Activated T-cell treated with anti-CD3 and anti-CD28 coated beads for 4 hours (primary cell): ENCODE data around the gene HEATR3.
A peak's percentile ranks its signal among the peaks of the same experiment; 100 is the strongest.
"Not testable (repeated sequence)": the region's sequence is repeated elsewhere in the genome, so short reads cannot be mapped to it uniquely, and the experiment has no call there.

ENCODE experiments used
- DNase-seq: peaks from one replicate; pipeline ENCODE4 v3.0.0-alpha.2; 2020

HEATR3 gene

GRCh38 chr16:50114357-50115129 is 48.8 kb downstream of the HEATR3 start:
- DNase-seq = no peak

DNA sequence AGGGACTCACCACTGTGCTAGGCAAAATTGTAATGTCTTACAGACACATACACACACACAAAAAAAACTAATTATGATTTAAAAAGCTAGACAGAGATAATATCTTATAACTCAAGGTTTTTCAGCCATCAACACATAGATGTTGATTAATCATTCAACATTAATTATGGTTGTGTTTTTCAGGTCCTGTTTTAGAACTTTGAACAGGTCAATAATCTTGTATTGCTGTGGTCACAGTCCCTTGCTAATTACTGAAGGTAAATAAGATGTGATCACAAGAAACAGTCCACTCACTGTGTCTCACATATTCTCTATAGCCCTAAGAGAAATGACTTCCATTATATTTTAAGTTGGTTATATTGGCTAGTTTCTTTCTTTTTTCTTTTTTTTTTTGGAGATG is 54.9 kb downstream of the HEATR3 start:
- DNase-seq = no peak

DNA sequence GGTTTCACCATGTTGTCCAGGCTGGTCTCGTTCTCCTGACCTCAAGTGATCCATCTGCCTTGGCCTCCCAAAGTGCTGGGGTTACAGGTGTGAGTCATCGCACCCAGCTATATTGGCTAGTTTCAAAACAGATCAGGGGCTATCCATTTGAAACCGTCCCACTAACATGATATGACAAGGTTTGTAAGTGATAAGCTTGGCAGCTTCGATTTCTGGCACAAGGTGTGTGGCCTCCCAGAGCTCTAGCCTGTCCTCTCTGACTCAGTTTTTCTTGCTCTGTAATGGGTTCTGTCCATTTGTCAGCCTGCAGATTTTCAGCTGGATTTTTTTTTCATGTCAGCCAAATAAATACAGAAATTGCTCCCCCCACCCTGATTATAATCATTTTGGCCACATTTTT is 55.5 kb downstream of the HEATR3 start:
- DNase-seq = no peak

DNA sequence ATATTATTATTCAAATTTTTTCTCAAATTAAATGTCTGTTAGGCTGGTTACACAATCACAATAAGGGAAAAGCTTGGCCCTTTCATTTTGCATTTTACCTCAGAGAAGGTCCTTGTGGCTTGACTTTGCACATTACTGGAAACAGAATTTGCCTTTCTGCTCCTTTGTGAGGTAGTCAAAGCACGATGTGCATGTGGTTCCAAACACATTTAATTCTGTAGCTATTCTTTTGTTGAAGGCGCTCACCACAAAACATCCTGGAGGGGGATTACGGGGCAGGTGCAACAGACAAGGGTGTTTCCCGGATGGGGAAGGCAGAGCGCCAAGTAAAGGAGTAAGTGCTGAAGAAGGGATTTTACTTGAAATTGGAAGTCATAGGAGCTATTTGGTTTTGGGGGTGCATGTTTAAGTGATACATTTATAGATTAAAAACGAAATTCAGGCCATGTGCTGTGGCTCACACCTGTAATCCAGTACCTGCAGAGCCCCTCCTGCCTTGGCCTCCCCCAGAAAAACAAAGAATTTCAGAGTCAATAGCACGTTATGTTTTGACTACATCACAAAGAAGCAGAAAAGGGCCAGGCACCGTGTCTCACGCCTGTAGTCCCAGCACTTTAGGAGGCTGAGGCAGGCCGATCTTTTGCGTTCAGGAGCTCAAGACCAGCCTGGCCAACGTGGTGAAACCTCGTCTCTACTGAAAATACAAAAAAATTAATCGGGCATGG is 56.1 kb downstream of the HEATR3 start:
- peak; percentile 2 for DNase-seq

GRCh38 chr16:50123417-50123816 is 57.6 kb downstream of the HEATR3 start:
- DNase-seq = no peak

DNA sequence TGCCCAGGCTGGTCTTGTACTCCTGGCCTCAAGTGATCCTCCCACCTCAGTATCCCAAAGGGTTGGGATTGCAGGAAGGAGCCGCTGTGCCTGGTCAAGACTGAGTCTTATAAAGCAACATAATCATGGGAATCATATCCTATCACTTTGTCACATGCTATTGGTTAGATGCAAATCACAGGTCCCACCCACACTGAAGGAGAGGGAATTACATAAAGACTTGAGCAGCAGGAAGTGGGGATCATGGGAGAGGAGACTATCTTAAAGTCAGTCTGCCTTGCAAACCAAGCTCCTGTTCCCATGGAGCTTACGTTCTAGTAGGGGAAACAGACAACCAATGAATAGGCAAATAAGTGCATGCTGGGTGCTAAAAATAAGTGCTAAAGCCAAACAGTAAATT is 59.0 kb downstream of the HEATR3 start:
- DNase-seq = no peak

GRCh38 chr16:50126183-50126582 is 60.4 kb downstream of the HEATR3 start:
- no peak for DNase-seq

- DNase-seq = not testable (repeated sequence)
Observed at GRCh38 chr16:50132571-50132970, 66.8 kb downstream of the HEATR3 start.

DNA sequence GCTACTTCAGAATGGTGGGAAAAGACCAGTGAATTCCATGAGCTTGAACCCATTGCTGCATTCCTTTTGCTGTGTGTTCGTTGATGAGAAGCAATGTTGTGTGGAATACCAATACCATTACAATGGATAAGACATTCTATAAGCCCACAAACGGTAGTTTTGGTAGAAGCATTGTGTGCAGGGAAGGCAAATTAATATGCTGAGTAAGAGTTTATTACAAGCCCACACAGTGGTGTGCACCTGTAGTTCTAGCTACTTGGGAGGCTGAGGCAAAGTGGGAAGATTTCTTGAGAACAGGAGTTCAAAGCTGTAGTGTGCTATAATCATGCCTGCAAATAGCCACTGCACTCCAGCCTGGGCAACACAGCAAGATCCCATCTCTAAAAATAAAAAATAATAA is 67.4 kb downstream of the HEATR3 start:
- no peak for DNase-seq

- no peak for DNase-seq
Observed at GRCh38 chr16:50136399-50136798, 70.6 kb downstream of the HEATR3 start.

GRCh38 chr16:50137268-50137667 is 71.5 kb downstream of the HEATR3 start:
- no peak for DNase-seq

DNA sequence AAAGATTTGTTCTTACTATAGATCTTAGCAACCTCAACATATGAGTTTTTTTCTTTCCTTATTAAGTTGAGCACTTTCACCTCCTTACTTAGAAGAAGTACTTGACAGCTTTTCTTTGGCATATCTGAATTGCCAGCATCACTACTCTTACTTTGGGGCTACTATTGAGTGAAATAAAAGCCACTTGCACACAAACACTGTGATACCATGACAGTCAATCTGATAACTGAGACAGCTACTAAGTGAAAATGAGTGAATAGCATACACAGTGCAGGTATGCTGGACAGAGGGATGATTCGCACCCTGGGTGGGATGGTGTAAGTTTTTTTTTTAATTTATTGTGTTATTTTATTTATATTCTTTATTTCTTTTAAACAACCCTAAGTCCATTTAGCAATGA is 73.8 kb downstream of the HEATR3 start:
- DNase-seq = no peak

DNA sequence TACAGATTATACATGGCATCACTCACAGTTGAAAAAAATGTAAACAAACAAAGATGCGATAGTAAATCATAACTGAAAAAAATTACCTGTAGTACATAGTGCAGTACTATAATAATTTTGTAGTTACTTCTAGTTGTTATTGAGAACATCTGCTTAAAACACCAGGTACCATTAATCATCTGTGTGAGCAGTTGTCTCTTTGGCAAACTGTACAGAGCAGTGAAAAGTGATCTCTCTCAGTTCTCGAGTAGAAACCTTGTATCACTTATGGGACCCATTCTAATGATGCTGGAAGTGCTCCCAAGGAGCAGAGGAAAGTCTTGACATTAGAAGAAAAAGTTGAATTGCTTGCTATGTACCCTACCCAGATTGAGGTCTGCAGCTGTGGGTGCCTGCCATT is 78.4 kb downstream of the HEATR3 start:
- no peak for DNase-seq

- no peak for DNase-seq
Observed at GRCh38 chr16:50146479-50147435, 81.0 kb downstream of the HEATR3 start.

- no peak for DNase-seq
Observed at GRCh38 chr16:50151322-50151721, 85.6 kb downstream of the HEATR3 start.

- no peak for DNase-seq
Observed at GRCh38 chr16:50151756-50152155, 86.0 kb downstream of the HEATR3 start.

DNA sequence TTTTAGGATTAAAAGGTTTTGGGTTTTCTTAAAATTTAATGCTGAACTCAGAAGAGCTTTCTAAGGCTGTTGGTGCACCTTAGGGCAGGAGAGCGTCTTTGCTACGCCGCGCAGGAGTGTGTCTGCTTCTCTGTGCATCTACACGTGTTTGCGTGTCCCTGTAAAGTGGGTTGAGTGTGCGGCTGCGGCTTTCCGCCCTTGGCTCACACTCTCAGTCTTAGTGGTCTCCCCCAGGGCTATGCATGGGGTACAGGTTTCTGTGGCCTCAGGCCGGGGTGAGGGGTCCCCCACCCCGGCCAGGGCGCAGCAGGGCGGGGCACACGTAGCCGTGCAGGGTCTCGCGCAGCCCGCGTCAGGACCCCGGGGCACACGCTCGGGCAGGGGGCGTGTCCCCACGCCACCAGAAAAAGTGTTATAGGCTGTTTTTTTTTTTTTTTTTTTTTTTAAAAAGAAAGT is 86.6 kb downstream of the HEATR3 start:
- peak; percentile 45 for DNase-seq

- DNase-seq = peak; percentile 79
Observed at GRCh38 chr16:50152807-50153595, 87.2 kb downstream of the HEATR3 start, which contains the start of gene TENT4B. Gene TENT4B (plus strand): TSS chr16:50153306. CDS start chr16:50153622, 316 bp downstream.

- DNase-seq = no peak
Observed at GRCh38 chr16:50153596-50154419, 88.0 kb downstream of the HEATR3 start.

DNA sequence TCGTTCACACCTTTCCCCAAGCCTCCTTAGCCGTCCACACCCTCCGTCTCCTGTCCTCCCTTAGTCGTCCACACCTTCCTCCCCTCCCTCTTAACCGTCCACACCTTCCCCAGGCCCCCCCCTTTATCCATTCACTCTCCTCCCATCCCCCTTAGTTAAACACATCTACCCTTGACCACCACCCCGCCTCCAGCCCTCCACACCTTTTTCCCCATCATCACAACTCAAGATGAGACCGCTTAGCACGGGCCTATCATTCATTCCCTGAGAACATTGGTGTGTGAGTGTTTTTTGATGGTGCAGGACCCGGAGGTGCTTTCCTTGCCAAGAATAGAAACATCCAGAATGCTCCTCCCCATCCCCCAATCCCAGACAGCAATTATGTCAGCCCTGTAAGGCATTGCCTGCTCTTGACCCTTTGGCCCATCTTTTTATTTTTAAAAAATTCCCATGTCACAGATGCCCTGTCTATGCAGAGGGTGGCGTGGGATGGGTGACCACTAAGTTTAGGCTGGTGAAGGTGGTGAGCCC is 88.7 kb downstream of the HEATR3 start:
- DNase-seq = no peak

- DNase-seq = no peak
Observed at GRCh38 chr16:50155925-50156324, 90.2 kb downstream of the HEATR3 start.
